Stimulated activated CD4-positive, alpha-beta T cell treated with anti-CD3 and anti-CD28 coated beads, TNF-alpha, amount 100 ng/mL, for 1 hour (primary cell): Measurements from ENCODE around the gene FBRSL1.
"Not testable (repeated sequence)": the region's sequence is repeated elsewhere in the genome, so short reads cannot be mapped to it uniquely, and the experiment has no call there.

Experiments
- DNase-seq, 3 donors: peaks; one replicate each; pipeline ENCODE4 v3.0.0-alpha.2; 2020; ENCODE audit warnings: low read depth in 3 of 3, low spot score in 1 of 3

Gene FBRSL1

DNA sequence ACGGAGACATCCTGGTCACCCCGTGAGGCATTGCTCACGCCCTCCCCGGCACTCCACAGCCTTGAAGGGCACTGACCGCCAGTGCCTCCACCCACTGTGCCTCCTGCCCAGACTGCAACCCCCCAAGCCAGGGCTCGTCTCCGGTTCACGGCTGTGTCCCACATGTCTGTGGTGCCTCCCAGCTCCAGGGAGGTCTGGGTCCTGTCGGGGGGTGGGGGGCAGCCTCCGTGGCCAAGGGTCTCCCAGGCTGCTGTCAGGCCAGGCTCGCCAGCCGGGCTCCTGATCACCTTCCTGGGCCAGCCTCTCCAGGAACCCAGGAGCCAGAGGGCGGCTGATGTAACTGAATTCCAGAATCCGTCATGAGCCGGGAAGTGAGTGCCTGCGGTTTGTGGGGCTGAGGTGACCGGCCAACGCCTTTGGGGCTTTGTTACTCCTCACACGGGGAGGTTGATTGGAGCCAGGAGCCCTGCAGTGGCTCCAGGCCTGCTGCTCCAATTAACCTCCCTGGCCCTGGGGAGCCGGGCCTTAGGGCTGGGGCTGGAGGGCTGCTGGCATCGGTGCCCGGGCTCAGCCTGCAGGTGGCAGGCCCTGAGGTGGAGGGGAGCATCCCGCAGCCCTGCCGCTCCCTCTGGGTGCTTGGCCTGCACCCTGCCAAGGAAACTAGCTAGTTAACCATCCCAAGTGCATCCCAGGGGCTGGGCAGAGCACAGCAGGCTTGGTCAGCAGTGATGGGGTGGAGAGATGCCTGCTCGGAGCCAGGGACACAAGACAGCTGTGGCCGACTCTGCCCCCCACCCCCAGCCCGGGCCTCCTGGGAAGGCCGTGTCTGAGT is 36.4 kb upstream of the FBRSL1 start:
- no peak for DNase-seq

DNA sequence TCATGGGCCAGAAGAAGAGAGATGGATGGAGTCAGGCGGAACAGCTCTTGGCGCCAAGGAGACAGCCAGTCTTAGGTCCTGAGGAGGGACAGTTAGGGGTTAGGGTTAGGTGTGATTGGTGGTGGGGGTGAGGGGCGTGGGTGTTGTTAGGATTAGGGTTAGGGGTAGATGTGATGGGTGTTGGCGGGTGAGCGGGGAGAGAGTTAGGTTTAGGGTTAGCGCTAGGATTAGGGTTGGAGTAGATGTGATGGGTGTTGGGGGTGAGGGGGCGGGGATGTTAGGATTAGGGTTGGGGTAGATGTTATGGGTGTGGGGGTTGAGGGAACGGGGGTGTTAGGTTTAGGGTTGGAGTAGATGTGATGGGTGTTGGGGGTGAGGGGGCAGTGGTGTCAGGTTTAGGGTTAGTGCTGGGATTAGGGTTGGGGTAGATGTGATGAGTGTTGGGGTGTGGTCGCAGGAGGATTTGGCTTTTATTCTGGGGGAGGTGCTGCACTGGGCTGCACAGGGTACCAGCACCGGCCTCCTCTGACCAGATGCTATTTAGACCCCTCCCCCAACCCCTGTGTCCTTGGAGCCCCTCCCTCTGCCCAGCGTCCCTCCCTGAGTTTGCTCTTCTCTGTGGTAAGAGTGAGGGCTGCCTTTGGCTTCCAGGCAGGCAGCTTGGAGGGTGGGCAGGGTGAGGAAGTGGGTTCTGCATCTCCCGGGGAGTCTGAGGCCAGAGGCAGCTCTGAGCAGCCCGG is 35.6 kb upstream of the FBRSL1 start:
- no peak for DNase-seq

DNA sequence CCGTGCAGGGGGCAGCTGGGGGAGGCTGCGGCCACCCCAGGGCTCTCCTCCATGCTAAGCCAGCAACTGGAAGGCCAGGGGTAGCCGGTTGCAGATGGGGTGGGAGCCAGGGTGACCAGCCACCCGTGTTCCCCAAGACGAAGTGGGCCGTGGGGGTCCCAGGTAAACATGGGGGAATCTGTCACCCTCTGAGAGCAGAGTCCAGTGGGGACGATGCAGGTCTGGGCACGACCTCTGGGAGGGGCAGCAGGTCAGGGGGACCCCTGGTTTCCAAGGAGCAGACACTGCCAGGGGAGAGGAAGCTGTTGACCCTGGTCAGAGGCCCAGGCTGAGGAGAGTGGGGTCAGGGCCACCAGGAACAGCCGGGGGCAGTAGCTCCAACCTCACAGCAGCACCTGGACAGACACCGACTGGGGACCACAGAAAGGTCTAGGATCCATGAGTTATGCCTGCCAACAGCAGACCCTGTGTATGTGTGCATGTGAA is 35.0 kb upstream of the FBRSL1 start:
- no peak for DNase-seq

DNA sequence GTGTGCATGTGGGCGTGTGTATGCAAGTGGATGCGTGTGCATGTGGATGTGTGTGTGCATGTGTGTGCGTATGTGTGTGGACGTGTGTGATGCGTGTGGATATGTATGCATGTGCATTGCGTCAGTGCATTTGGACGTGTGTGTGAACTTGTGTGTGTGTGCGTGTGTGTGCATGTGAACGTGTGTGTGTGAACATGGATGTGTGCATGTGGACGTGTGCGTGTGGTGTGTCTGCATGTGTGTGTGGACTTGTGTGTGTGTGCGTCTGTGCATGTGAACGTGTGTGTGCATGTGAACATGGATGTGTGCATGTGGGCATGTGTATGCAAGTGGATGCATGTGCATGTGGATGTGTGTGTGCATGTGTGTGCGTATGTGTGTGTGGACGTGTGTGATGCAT is 34.4 kb upstream of the FBRSL1 start:
- no peak for DNase-seq

DNA sequence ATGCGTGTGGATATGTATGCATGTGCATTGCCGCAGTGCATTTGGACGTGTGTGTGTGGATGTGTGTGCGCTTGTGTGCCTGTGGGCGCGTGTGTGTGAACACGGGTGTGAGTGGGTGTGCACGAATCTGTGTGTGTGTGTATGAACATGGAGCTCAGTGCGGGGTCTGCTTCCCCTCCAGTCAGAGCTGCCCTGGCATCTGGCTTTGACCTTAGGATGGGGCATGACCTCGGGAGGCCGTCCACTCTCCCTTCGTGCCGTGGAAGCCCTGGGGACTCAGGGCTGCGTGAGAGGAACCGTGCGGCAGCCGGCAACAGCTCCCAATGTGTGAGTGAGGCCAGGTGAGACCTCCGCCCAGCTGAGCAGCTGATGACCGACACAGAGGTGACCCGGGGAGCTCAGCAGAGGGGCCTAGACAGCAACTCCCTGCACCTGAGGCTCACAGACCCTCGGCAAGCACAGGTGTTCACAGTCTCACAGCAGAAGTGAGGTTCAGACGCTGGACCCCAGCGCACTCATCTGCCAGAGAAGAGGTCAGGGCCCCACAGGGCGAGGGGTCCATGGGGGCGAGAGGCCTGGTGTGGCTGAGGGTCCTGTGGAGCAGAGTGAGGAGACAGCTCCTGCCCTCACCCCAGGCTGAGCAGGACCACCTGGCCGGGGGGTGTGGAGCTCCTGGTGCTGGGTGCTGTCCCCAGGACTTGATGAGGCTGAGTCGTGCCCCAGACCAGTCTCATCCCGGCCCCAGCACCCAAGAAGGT is 33.6 kb upstream of the FBRSL1 start:
- no peak for DNase-seq

DNA sequence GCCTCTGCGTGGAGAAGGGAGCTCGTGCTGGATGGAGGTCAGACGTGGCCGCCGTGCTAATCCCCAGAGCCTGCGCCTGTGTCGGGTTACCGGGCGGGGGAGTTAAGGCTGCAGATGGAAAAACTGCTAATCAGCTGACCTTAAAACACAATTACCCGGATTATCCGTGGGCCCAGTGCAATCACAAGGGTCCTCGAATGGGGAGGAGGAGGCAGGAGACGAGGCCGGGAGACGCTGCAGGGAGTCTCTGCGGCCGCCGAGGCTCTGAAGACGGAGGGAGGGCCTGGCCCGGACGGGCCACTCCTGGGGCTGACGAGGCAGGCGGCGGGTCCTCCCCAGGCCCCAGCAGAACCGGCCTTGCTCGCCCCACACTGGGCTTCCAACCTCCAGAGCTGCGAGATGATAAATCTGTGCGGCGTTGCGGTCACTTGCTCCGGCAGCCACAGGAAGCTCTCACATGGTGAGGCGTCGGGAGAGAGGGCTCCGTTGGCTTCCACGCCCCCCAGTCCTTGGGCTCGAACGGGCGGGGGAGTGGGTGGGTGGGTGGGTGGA is 32.9 kb upstream of the FBRSL1 start:
- DNase-seq: no peak

DNA sequence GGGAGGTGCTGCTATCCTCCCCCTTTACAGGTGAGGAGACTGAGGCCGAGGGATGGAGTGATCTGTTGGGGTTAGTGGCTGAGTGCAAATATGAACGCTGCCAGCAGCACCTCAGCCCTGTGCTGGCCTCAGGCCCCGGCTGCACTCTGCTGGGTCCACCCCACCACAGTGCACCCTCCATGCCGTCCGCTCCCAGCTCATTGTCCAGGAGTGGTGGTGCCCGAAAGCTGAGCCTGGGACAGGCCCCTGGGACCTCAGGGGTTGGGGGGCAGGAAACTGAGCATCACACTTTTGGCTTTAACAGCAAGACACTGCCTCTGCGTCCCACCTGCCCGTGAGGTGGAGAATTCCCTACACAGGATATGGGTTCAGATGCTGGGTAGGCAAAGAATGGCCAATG is 31.5 kb upstream of the FBRSL1 start:
- no peak for DNase-seq

DNA sequence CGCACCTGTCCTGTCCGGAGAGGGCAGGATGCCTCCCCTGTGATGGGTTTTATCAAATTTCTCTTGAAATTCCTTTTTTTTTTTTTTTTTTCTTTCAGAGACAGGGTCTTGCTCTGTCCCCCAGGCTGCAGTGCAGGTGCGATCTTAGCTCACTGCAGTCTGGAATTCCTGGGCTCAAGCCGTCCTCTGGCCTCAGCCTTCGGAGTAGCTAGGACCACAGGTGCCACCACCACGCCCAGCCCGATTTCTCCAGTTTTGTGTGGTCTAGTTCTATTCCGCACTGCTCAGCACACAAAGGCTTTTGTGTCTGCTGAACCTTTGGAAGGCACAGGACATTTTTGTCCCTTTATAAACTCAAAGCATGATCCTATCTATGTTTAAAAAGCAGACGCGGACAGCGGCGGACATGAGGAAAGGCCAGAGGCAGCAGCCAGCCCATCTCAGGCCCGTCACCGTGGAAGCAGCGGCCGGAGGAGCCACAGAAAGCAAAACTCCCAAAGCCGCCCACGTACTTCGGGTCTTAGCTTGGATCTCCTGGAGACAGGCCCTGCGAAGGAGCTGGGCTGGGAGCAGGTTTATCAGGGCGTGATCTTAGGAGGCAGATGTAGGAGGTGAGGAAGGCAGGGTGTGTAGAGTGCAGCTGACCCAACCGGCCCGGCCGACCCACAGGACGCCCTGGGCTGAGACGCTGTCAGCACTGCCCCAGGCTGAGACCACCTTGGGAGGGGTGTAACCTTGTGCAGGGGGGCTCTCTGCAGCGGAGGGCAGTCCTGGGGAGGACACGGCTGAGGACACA is 30.9 kb upstream of the FBRSL1 start:
- DNase-seq: no peak

DNA sequence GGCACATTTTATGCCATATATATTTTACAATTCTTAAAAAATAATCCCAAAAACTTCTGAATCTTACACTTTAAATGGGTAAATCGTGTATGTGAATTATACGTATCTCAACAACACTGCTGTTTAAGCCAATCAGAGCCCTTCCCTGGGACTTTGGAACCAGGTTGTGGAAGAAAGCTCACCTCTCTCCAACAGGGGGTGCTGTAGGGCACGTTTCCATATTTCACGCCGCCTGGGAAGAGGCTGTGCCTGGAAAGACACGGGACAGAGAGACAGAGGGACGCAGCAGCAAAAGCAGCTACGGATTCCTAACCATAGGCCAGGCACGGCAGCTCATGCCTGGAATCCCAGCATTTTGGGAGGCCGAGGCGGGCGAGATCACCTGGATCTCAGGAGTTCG is 29.4 kb upstream of the FBRSL1 start:
- no peak for DNase-seq

DNA sequence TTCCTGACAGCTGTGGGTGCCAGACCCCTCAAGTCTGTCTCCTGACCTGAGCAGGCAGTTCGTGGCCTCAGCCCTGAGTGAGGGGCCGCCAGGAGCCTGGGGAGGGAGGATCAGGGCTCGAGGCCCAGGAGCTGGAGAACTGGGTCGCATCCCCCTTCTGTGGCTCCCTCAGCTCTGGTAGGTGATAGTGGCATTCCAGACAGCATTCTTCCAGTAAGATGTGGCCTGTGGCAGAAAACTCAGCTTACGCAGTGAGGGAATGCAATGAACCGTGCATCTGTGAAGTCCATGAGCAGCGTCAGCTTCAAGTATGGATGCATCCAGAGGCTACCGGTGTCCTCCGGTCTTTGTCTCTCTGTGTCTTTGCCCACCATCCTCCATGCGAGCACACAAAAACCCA is 28.4 kb upstream of the FBRSL1 start:
- DNase-seq: no peak

DNA sequence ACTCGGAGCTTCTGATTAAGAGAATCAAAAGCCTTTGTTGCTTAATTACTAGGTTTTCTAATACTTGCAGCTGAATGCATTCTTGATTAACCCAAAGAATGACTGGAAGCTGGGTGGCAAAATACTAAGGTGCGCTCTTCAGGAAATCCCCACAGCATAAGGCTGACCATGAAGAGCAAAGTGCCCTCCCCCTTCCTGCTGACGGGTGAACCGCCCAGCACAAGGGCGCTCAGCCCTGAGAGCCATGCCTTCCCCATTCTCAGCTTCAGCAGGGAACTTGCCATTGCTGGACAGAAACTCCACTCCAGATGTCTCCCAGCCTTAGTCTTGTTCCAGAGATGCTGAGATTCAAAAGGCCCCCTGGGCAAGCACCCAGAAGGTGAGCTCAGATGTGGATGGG is 27.2 kb upstream of the FBRSL1 start:
- no peak for DNase-seq

DNA sequence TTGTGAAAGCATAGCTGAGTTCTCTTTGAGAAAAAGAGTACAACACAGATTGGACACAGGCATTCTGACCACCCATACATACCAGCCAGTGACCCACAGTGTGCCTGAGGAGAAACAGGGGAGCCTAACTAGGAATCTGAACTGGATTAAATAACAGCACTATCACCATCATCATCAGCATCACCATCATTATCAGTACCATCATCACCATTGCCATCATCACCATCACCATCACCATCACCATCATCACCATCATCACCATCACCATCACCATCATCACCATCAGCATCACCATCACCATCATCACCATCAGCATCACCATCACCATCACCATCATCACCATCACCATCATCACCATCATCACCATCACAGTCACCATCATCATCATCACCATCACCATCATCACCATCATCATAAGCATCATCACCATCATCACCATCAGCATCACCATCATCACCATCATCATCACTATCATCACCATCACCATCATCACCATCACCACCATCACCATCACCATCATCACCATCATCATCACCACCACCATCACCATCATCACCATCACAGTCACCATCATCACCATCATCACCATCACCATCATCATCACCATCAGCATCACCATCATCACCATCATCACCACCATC is 26.5 kb upstream of the FBRSL1 start:
- not testable (repeated sequence) for DNase-seq

DNA sequence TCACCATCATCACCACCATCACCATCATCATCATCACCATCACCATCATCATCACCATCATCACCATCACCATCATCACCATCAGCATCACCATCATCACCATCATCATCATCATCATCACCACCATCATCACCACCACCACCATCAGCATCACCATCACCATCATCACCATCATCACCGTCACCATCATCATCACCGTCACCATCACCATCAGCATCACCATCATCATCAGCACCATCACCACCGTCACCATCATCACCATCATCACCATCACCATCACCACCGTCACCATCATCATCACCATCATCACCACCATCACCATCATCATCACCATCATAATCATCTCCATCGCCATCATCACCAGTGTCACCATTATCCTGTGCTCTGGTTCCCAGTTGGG is 25.6 kb upstream of the FBRSL1 start:
- DNase-seq: not testable (repeated sequence)

DNA sequence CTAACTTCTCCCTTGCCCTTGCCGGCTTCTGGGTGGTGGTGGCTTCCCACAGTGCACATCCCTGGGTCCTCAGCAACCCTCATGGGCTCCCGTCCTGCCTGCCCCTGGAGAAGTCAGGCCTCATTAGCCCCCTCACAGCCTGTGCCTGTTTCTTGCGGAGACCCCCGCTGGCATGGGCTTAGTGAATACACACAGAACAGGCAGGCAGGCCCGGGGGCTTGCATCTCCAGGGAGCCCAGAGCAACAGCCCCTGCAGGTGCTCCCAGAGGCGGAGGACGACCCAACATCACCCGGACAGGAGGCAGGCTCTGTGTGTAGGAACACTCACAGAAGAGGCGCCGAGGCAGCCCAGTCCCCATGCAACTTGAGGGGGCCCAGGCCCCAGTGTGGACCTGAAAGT is 25.1 kb upstream of the FBRSL1 start:
- no peak for DNase-seq

DNA sequence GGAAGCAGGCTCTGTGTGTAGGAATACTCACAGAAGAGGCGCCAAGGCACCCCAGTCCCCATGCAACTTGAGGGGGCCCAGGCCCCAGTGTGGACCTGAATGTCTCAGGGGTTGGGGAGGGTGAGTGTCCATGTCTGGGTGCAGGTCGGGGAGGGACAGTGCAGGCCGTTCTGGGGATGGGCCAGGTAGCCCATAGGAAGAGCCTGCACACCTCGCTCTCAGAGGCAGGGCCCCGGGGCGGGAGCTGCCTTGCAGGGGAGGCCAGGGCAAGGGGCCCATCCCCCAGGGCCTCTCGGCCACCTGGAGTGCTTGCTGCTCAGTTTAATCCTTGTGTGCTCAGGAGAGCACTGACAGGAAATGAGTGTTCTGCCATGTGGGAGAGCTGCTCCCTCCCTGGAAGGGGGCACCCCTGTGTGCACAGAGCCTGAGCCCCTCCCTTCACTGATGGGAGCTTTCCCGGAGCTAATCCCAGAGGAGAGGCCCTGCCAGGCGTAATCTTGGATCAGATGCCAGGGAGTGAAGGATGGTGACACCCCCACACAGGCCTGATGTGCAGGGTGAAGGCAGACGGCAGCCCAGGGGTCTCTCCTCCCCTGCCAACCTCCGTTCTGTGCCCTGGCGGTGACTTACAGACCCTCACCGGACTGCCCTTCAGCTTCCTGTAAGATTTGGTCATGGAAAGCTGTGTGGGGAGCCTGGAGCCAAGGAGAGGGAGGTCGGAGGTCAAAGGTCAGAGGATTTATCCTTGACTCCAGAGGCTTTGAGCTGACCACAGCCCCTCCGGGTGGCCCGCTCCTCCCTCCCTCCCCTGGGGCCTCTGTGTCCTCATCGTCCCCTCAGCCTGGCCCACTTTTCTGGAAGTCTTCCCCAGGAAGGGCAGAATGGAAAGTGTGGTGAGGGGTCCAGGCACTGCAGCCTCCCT is 24.4 kb upstream of the FBRSL1 start:
- no peak for DNase-seq

DNA sequence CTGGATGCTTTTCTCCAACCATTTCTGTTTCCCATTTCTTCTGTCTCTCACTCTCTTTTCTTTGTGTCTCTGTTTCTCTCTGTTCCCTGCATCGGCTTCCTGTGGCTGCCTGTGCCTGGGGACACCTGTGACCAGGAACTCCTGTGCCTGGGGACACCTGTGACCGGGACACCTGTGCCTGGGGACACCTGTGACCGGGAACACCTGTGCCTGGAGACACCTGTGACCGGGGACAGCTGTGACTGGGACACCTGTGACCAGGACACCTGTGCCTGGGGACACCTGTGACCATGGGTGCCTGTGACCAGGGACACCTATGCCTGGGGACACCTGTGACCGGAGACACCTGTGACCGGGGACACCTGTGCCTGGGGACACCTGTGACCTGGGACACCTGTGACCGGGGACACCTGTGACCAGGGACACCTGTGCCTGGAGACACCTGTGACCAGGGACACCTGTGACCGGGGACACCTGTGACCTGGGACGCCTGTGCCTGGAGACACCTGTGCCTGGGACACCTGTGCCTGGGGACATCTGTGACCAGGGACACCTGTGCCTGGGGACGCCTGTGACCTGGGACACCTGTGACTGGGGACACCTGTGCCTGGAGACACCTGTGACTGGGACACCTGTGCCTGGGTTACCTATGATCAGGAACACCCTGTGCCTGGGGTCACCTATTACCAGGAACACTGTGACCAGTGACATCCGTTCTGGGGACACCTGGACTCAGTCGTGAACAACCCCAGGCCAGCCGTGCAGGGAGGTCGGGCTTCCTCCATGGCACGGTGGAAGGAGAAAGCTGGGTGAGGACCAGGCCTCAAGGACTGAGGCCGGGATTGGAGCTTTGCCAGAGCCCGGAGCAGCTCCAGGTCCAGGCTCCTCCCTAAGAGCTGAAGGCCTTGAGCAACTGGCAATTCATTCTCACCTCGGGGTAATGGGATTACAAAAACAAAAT is 23.4 kb upstream of the FBRSL1 start:
- DNase-seq: no peak

DNA sequence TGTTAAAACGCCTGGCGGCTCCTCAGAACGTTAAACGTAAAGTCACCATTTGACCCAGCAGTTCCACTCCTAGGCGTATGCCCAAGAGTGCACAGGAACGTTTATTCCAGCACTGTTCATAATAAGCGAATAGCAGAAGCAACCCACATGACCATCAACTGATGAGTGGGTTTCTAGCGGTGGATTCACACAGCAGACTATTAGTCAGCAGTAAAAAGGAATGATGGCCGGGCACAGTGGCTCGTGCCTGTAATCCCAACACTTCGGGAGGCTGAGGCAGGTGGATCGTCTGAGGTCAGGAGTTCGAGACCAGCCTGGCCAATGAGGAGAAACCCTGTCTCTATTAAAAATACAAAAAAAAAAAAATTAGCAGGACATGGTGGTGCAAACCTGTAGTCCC is 22.4 kb upstream of the FBRSL1 start:
- no peak for DNase-seq

DNA sequence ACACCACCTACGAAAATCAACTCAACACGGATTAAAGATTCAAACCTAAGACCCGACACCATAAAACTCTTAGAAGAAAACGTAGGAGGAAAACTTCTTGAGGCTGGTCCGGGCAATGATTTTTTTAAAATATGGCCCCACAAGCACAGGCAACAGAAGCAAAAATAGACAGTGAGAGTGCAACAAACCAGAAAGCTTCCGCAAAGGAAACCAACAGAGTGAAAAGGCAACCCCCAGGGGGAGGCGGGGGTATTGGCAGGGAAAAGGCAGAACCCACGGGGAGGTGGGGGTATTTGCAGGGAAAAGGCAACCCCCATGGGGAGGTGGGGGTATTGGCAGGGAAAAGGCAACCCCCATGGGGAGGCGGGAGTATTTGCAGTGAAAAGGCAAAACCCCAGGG is 20.5 kb upstream of the FBRSL1 start:
- DNase-seq: no peak
